Mononuclear cell (primary cell): ENCODE measurements around the gene PYGO2. TPM values are rescaled to one million over a fixed set of nuclear protein-coding genes. Genes with fewer than 3 reads are reported as not detected.
"Not testable (repeated sequence)": the region's sequence is repeated elsewhere in the genome, so short reads cannot be mapped to it uniquely, and the experiment has no call there.

Experiments
- H3K27me3 ChIP-seq: 2 replicates; pipeline ENCODE4 v1.6.0; 2011; ENCODE audit warnings: low read length, control low read depth; ENCODE audit not compliant: insufficient read depth
- H3K4me1 ChIP-seq: 2 replicates; pipeline ENCODE4 v1.5.1; 2011; ENCODE audit warnings: mild to moderate bottlenecking, low read length, control low read depth; ENCODE audit not compliant: insufficient read depth
- H3K4me3 ChIP-seq: 2 replicates; pipeline ENCODE4 v1.5.1; 2011; ENCODE audit warnings: mild to moderate bottlenecking, low read length, moderate library complexity
- H3K9me3 ChIP-seq: 2 replicates; pipeline ENCODE4 v1.5.1; 2011; ENCODE audit warnings: low read depth, mild to moderate bottlenecking, control low read depth, low read length
- total RNA-seq: library from RNA; depleted of rRNA; stranded (reverse); fragments of >200 nt; gene quantifications from one replicate; pipeline ENCODE4 v1.2.3, GENCODE V29; 2012

PYGO2 gene
- total RNA-seq, 1 donor, result 13.4 TPM

DNA sequence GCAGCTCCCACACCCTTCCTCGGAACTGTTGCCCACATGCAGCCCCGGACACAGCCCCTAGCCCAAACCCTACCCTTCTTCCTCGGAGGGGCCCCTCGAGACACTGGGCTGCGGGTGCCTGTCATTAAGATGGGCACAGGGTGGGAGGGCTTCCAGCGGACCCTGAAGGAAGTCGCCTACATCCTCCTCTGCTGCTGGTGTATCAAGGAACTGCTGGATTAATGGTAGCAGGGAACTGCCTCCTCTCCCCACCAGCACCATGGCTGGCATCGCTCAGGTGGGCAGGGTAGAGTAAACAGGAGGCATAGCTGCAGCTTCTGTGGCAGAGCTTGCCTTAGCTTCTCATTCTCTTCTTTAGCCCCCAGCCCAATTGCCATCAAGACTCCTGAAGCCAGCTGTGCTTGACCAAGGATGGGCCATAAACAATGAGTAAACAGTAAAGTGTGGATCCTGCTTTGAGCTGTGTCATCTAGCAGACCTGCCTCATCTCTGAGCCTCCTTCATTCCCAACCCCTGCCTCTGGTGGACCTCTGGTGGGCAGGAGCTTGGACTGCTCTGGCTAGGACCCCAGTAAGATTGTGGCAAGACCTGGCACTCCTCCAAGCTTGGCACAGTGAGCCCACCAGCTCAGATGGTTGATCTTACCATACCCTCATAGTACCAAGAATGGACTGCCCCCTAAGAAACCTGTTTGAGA lies 32.1 kb upstream of the PYGO2 start, which contains the start of gene LENEP:
Gene LENEP, plus strand, starts transcription at position 15 of the 697 bp plus-strand sequence. Its CDS starts 22 bp downstream, at position 37.
- H3K4me3 ChIP-seq, result no peak within 1 kb of the TSS
- no peaks in the 10 kb centered on the region for H3K9me3 ChIP-seq
- peaks cover 32% of the 10 kb centered on the region for H3K4me1 ChIP-seq
- H3K27me3 ChIP-seq, result no peaks in the 10 kb centered on the region

- no peak overlapping the region for H3K4me3 ChIP-seq
- peaks cover 28% of the 10 kb centered on the region for H3K4me1 ChIP-seq
- no peaks in the 10 kb centered on the region for H3K9me3 ChIP-seq
- H3K27me3 ChIP-seq, result no peaks in the 10 kb centered on the region
Measured at GRCh38 chr1:154992721-154993571, 31.4 kb upstream of the PYGO2 start.

GRCh38 chr1:154990276-154990675 lies 28.7 kb upstream of the PYGO2 start:
- H3K27me3 ChIP-seq, result no peaks in the 10 kb centered on the region
- H3K4me1 ChIP-seq, result peaks cover 14% of the 10 kb centered on the region
- no peaks in the 10 kb centered on the region for H3K9me3 ChIP-seq
- no peak overlapping the region for H3K4me3 ChIP-seq

DNA sequence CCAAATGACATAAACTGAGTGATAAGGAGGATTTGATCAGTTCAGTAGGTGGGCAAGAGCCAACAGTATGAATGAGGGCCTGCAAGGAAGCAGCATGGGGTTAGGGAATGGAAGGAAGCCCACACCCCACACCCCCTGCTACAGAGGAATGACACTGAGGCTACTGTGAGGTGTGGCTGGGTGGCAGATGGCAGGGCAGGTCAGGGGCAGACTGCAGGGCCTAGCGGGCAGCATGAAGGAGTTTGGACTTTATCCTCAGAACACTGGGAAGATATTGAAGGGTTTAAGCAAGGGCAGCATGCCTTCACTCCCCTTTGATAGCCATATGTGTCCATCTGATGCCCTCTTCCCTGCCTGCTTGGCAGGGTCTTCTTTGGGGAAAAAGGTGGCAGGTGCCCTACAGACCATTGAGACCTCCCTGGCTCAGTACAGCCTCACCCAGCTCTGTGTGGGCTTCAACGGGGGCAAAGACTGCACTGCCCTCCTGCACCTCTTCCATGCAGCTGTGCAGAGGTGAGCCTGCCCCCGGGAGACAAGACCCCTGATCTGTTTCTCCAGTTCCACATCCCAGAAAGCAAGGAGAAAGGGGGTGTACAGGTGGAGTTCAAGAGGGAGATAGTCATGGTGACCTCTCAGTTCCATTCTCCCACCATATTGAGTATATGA lies 27.7 kb upstream of the PYGO2 start:
- H3K27me3 ChIP-seq, result no peaks in the 10 kb centered on the region
- peaks cover 13% of the 10 kb centered on the region for H3K4me1 ChIP-seq
- no peak overlapping the region for H3K4me3 ChIP-seq
- no peaks in the 10 kb centered on the region for H3K9me3 ChIP-seq

GRCh38 chr1:154988058-154988954 lies 26.7 kb upstream of the PYGO2 start:
- no peak overlapping the region for H3K4me3 ChIP-seq
- H3K9me3 ChIP-seq, result no peaks in the 10 kb centered on the region
- H3K4me1 ChIP-seq, result peaks cover 23% of the 10 kb centered on the region
- no peaks in the 10 kb centered on the region for H3K27me3 ChIP-seq

DNA sequence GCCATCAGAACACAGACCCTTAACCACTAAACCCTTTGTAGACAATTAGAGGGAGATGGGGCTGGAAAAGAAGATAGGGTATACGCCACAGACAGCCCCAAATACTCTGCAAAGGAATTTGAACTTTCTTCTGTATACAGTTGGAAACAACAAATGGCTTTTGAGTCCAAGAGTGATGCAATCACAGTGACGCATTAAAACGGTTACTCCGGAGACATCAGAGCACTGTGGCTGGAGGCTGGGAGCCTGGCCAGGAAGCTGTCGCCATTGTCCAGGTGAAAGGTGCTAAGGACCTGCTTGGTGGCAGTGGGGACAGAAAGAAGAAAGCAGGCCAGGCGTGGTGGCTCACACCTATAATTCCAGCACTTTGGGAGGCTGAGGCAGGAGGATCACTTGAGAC lies 25.7 kb upstream of the PYGO2 start:
- H3K4me3 ChIP-seq, result no peak overlapping the region
- no peaks in the 10 kb centered on the region for H3K9me3 ChIP-seq
- no peaks in the 10 kb centered on the region for H3K27me3 ChIP-seq
- H3K4me1 ChIP-seq, result peaks cover 27% of the 10 kb centered on the region

GRCh38 chr1:154986736-154987135 lies 25.2 kb upstream of the PYGO2 start:
- H3K4me3 ChIP-seq, H3K27me3 ChIP-seq, H3K9me3 ChIP-seq: not testable (repeated sequence)
- peaks cover 29% of the 10 kb centered on the region for H3K4me1 ChIP-seq

DNA sequence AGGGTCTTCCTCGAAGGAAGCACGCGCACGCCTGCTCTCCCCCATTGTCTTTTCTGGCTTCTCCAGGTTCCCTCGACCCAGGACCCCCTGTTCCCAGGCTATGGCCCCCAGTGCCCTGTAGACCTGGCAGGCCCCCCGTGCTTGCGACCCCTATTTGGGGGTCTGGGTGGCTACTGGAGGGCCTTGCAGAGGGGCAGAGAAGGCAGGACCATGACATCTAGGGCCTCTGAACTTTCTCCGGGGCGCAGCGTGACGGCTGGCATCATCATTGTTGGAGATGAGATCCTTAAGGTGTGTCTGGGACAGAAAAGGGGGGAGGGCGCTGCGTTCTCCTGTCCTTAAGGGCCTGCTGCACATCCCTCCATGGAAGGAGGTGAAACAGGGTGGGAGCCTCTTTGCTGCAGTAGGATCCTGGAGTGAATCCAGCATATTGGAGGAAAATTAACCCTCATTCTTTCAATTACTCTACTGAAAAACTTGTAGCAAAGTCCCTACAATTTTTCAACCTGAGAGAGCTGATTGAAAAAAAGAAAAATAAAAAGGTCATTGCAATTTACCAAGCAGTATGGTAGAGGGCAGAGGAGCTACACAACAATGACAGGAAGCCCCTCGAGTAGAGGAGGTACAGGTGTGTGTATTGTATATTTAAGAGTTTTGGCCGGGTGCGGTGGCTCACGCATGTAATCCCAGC lies 22.3 kb upstream of the PYGO2 start:
- Histone ChIP-seq H3K4me3 (peak overlapping the region; percentile 60), H3K27me3 (no peaks in the 10 kb centered on the region), H3K9me3 (no peaks in the 10 kb centered on the region), H3K4me1 (peaks cover 29% of the 10 kb centered on the region)

DNA sequence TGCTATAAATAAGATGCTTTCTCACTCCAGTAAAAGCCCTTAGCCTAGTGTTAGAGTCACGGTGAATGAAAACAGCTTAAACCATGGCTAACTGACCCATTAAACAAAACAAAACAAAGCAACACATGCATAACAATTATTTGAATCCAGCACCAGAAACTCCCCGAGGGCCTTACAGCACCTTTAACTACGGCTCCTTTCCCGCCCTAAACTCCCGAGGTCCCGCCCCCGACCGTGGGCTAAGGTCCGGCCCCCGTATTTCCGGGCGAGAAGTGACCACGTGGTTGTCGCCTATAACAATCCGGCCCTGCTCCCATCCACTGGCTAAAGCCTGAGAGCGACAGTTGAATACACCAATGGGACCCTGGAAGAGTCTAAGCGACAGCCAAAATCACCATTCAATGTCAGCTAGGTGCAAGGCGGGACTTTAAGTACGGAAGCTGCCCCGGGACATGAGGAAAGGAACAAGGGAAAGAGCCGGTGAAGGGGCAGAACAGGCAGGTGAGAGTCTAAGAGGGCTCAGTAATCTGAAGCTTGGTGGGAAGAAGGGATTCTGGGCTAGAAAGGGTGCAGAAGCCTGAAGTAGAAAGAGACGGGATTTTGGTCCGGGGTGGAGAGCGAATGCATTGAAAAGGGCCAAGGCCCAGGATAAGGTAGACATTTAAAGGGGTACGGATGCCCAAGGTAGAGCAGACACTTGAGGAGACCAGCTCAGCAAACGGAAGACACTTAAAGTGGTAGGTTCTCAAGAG lies 21.5 kb upstream of the PYGO2 start, which contains the start of gene FLAD1:
Gene FLAD1, plus strand, starts transcription at position 448 of the 752 bp plus-strand sequence. CDS start 351 bp downstream, outside the sequence.
- H3K4me1 ChIP-seq, result peaks cover 29% of the 10 kb centered on the region
- H3K9me3 ChIP-seq, result no peaks in the 10 kb centered on the region
- H3K4me3 ChIP-seq, result peak within 1 kb of the TSS; percentile 60
- H3K27me3 ChIP-seq, result no peaks in the 10 kb centered on the region

DNA sequence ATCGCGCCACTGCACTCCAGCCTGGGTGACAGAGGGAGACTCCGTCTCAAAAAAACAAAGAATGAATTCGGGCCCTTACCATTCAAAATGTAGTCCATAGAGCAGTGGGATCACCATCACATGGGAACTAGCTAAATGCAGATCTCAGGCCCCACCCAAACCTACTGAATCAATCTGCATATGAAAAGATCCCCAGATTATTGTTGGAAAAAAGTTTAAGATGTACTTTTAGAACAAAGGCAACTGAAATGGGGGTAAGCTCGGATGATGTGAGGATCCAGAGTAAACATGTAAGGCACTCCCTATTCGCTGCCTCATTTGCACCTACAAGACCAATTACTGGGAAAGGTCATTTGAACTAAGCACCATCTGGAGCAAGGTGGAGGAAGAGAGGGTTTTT lies 20.8 kb upstream of the PYGO2 start:
- no peaks in the 10 kb centered on the region for H3K27me3 ChIP-seq
- no peaks in the 10 kb centered on the region for H3K9me3 ChIP-seq
- H3K4me3 ChIP-seq, result peak overlapping the region; percentile 60
- H3K4me1 ChIP-seq, result peaks cover 25% of the 10 kb centered on the region

- Histone ChIP-seq H3K27me3 (no peaks in the 10 kb centered on the region), H3K9me3 (no peaks in the 10 kb centered on the region), H3K4me3 (no peak overlapping the region), H3K4me1 (peaks cover 25% of the 10 kb centered on the region)
Measured at GRCh38 chr1:154978360-154978759, 16.8 kb upstream of the PYGO2 start.

DNA sequence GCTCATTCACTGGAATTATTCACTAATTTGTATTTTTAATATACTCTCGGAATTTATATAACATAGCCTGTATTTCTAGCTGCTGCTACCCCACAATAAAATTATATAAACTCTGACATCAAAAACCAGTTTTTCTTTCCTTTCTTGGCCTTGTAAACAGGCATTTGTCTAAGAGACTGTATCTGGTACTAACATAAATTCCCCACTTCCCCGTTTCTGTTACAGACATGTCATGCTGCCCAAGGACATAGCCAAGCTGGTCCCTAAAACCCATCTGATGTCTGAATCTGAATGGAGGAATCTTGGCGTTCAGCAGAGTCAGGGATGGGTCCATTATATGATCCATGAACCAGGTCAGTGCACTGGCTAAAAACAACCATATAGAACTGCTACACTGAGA lies 16.2 kb upstream of the PYGO2 start:
- H3K27me3 ChIP-seq, H3K9me3 ChIP-seq, H3K4me3 ChIP-seq: not testable (repeated sequence)
- peaks cover 30% of the 10 kb centered on the region for H3K4me1 ChIP-seq

- H3K27me3 ChIP-seq, result no peaks in the 10 kb centered on the region
- H3K4me1 ChIP-seq, result peaks cover 47% of the 10 kb centered on the region
- peak overlapping the region; percentile 81 for H3K4me3 ChIP-seq
- H3K9me3 ChIP-seq, result no peaks in the 10 kb centered on the region
Measured at GRCh38 chr1:154975409-154976059, 14.0 kb upstream of the PYGO2 start.
